Activated CD4-positive, alpha-beta T cell treated with anti-CD3 and anti-CD28 coated beads, Interleukin-10, Interleukin-2, amounts not matched to agents 100 ng/mL and 50 ng/mL, durations not matched to agents 16 hours and 8 hours (primary cell): ENCODE data around the gene SLC17A4.
A peak's percentile ranks its signal among the peaks of the same experiment; 100 is the strongest.
"Not testable (repeated sequence)": the region's sequence is repeated elsewhere in the genome, so short reads cannot be mapped to it uniquely, and the experiment has no call there.

Experiments used
- DNase-seq: peaks from one replicate; pipeline ENCODE4 v3.0.0-alpha.2; 2020

SLC17A4 gene

GRCh38 chr6:25754535-25754934 is at the start of gene SLC17A4:
Gene SLC17A4, plus strand, starts transcription at chr6:25754742. Its CDS starts 7,221 bp downstream, at chr6:25761963.
- DNase-seq, result no peak

GRCh38 chr6:25706314-25707014 is 48.1 kb upstream of the SLC17A4 start:
- DNase-seq, result no peak

- no peak for DNase-seq
Observed at GRCh38 chr6:25709761-25710160, 44.8 kb upstream of the SLC17A4 start.

- no peak for DNase-seq
Observed at GRCh38 chr6:25710287-25710686, 44.3 kb upstream of the SLC17A4 start.

- DNase-seq, result no peak
Observed at GRCh38 chr6:25713824-25714223, 40.7 kb upstream of the SLC17A4 start.

- no peak for DNase-seq
Observed at GRCh38 chr6:25714765-25715164, 39.8 kb upstream of the SLC17A4 start.

- no peak for DNase-seq
Observed at GRCh38 chr6:25715794-25716193, 38.7 kb upstream of the SLC17A4 start.

- peak; percentile 39 for DNase-seq
Observed at GRCh38 chr6:25717866-25718740, 36.4 kb upstream of the SLC17A4 start.

GRCh38 chr6:25726122-25726911 is 28.2 kb upstream of the SLC17A4 start:
- no peak for DNase-seq

GRCh38 chr6:25727028-25727427 is 27.5 kb upstream of the SLC17A4 start:
- no peak for DNase-seq

GRCh38 chr6:25730907-25731306 is 23.6 kb upstream of the SLC17A4 start:
- no peak for DNase-seq

GRCh38 chr6:25731721-25732120 is 22.8 kb upstream of the SLC17A4 start:
- DNase-seq, result no peak

- no peak for DNase-seq
Observed at GRCh38 chr6:25732468-25733198, 21.9 kb upstream of the SLC17A4 start.

- no peak for DNase-seq
Observed at GRCh38 chr6:25735261-25735660, 19.3 kb upstream of the SLC17A4 start.

GRCh38 chr6:25743868-25744267 is 10.7 kb upstream of the SLC17A4 start:
- peak; percentile 9 for DNase-seq

GRCh38 chr6:25745836-25746235 is 8.7 kb upstream of the SLC17A4 start:
- no peak for DNase-seq

- no peak for DNase-seq
Observed at GRCh38 chr6:25746968-25747367, 7.6 kb upstream of the SLC17A4 start.

GRCh38 chr6:25747477-25747876 is 7.1 kb upstream of the SLC17A4 start:
- DNase-seq, result no peak

GRCh38 chr6:25748049-25748448 is 6.5 kb upstream of the SLC17A4 start:
- no peak for DNase-seq

- DNase-seq, result not testable (repeated sequence)
Observed at GRCh38 chr6:25748601-25749517, 5.7 kb upstream of the SLC17A4 start.

GRCh38 chr6:25749837-25750236 is 4.7 kb upstream of the SLC17A4 start:
- DNase-seq, result no peak
